ENCODE measurements around the gene AHI1. TPM values are rescaled to one million over a fixed set of nuclear protein-coding genes. Genes with fewer than 3 reads are reported as not detected.
A peak's percentile ranks its signal among the peaks of the same experiment; 100 is the strongest.

Gene AHI1
- total RNA-seq, 1 donor from 2014 or later, result 38.3 TPM

GRCh38 chr6:135423649-135424128 is 73.9 kb downstream of the AHI1 start:
- no peak for DNase-seq (ENCODE audit: low spot score, unreplicated experiment)
- peak; percentile 77 for TF ChIP-seq CTCF (IDR thresholded peaks at IDR 0.05; ENCODE audit: unreplicated experiment)
- H3K4me3 Mint-ChIP-seq (ENCODE audit: low read depth), result no peak overlapping the region
- H3K4me1 Mint-ChIP-seq (ENCODE audit: low read depth), result no peaks in the 10 kb centered on the region
- no peaks in the 10 kb centered on the region for H3K27me3 Mint-ChIP-seq
- H3K27ac Mint-ChIP-seq, result no peak overlapping the region
- H3K9me3 Mint-ChIP-seq (ENCODE audit: low read depth), result no peaks in the 10 kb centered on the region
- H3K36me3 Mint-ChIP-seq (ENCODE audit: insufficient read depth), result no peaks in the 10 kb centered on the region

- no peak for TF ChIP-seq CTCF (IDR thresholded peaks at IDR 0.05; ENCODE audit: unreplicated experiment)
- Mint-ChIP-seq H3K27me3 (no peaks in the 10 kb centered on the region), H3K4me3 (ENCODE audit: low read depth) (no peak overlapping the region), H3K4me1 (ENCODE audit: low read depth) (no peaks in the 10 kb centered on the region), H3K36me3 (ENCODE audit: insufficient read depth) (peaks cover 7% of the 10 kb centered on the region), H3K9me3 (ENCODE audit: low read depth) (no peaks in the 10 kb centered on the region), H3K27ac (no peak overlapping the region)
- no peak for DNase-seq (ENCODE audit: low spot score, unreplicated experiment)
Observed at GRCh38 chr6:135419162-135419561, 78.4 kb downstream of the AHI1 start.

GRCh38 chr6:135418040-135418760 is 79.3 kb downstream of the AHI1 start:
- DNase-seq (ENCODE audit: low spot score, unreplicated experiment), result no peak
- Mint-ChIP-seq H3K4me1 (ENCODE audit: low read depth) (no peaks in the 10 kb centered on the region), H3K9me3 (ENCODE audit: low read depth) (no peaks in the 10 kb centered on the region), H3K4me3 (ENCODE audit: low read depth) (no peak overlapping the region), H3K27me3 (no peaks in the 10 kb centered on the region), H3K36me3 (ENCODE audit: insufficient read depth) (peaks cover 7% of the 10 kb centered on the region), H3K27ac (no peak overlapping the region)
- no peak for TF ChIP-seq CTCF (IDR thresholded peaks at IDR 0.05; ENCODE audit: unreplicated experiment)

GRCh38 chr6:135412761-135413160 is 84.8 kb downstream of the AHI1 start:
- Mint-ChIP-seq H3K4me3 (ENCODE audit: low read depth) (no peak overlapping the region), H3K27ac (no peak overlapping the region), H3K27me3 (no peaks in the 10 kb centered on the region), H3K36me3 (ENCODE audit: insufficient read depth) (peaks cover 13% of the 10 kb centered on the region), H3K4me1 (ENCODE audit: low read depth) (no peaks in the 10 kb centered on the region), H3K9me3 (ENCODE audit: low read depth) (no peaks in the 10 kb centered on the region)
- DNase-seq (ENCODE audit: low spot score, unreplicated experiment), result no peak
- TF ChIP-seq CTCF (IDR thresholded peaks at IDR 0.05; ENCODE audit: unreplicated experiment), result no peak

GRCh38 chr6:135411849-135412248 is 85.7 kb downstream of the AHI1 start:
- H3K4me1 Mint-ChIP-seq (ENCODE audit: low read depth), result no peaks in the 10 kb centered on the region
- H3K27me3 Mint-ChIP-seq, result no peaks in the 10 kb centered on the region
- no peaks in the 10 kb centered on the region for H3K9me3 Mint-ChIP-seq (ENCODE audit: low read depth)
- TF ChIP-seq CTCF (IDR thresholded peaks at IDR 0.05; ENCODE audit: unreplicated experiment), result no peak
- DNase-seq (ENCODE audit: low spot score, unreplicated experiment), result no peak
- H3K27ac Mint-ChIP-seq, result no peak overlapping the region
- peaks cover 13% of the 10 kb centered on the region for H3K36me3 Mint-ChIP-seq (ENCODE audit: insufficient read depth)
- H3K4me3 Mint-ChIP-seq (ENCODE audit: low read depth), result no peak overlapping the region
